ENCODE data around the gene MRI1.

DNA sequence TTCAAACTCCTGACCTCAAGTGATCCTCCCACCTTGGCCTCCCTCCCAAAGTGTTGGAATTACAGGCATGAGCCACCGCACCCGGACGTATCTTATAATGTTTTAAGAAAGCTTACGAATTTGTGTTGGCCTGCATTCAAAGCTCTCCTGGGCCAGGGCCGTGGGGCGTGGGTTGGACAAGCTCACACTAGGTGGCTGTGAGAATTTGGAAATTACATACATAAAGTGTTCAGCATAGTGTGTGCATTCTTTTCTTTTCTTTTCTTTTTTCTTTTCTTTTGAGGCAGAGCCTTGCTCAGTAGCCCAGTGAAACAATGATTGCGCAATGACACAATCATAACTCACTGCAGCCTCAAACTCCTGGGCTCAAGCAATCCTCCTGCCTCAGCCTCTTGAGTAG, 33.5 kb downstream of the MRI1 start:
- TF ChIP-seq, protein P1, sequence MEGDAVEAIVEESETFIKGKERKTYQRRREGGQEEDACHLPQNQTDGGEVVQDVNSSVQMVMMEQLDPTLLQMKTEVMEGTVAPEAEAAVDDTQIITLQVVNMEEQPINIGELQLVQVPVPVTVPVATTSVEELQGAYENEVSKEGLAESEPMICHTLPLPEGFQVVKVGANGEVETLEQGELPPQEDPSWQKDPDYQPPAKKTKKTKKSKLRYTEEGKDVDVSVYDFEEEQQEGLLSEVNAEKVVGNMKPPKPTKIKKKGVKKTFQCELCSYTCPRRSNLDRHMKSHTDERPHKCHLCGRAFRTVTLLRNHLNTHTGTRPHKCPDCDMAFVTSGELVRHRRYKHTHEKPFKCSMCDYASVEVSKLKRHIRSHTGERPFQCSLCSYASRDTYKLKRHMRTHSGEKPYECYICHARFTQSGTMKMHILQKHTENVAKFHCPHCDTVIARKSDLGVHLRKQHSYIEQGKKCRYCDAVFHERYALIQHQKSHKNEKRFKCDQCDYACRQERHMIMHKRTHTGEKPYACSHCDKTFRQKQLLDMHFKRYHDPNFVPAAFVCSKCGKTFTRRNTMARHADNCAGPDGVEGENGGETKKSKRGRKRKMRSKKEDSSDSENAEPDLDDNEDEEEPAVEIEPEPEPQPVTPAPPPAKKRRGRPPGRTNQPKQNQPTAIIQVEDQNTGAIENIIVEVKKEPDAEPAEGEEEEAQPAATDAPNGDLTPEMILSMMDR (IDR thresholded peaks at IDR 0.05) = no peak
- no peak for TF ChIP-seq POLR2A (IDR thresholded peaks at IDR 0.05)

All from right lobe of liver (tissue), 4 donors.